ENCODE results near the gene SORCS3. TPM values are rescaled to one million over a fixed set of nuclear protein-coding genes. Genes with fewer than 3 reads are reported as not detected.

SORCS3 gene
- total RNA-seq, 1 experiment from 2014 or later, result not detected

DNA sequence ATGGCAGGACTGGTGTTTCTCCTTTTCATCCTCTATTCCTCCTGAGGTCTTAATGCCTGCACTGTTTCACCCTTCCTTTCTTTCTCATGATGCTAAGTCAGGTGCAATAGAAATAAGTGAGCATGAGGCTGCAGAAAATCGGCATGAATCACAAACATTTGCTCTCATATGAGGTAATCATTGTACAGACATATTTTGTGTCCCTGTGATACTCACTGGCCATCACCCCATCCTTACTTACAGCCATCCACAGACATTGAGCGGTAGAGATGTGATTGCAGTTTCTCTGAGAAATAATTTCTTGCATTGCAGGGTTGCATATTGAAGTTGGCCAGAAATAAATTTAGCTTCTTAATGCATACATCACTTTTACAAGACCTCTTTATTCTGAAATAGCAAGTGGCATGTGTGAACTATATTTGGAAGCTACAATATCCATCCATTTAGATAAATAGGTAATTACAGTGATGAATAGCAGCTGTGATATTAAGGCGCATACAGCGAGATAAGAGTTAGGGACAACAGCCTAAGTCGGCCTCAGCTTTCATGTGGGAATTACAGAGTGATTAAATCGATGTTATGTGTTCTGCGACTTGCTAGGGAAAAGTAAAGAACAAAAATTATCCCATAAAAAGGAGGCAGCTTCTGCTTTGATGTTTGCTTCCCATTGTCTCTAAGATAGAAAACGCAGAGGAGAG, 612.6 kb downstream of the SORCS3 start:
- DNase-seq (ENCODE audit: low spot score), result no peak

DNA sequence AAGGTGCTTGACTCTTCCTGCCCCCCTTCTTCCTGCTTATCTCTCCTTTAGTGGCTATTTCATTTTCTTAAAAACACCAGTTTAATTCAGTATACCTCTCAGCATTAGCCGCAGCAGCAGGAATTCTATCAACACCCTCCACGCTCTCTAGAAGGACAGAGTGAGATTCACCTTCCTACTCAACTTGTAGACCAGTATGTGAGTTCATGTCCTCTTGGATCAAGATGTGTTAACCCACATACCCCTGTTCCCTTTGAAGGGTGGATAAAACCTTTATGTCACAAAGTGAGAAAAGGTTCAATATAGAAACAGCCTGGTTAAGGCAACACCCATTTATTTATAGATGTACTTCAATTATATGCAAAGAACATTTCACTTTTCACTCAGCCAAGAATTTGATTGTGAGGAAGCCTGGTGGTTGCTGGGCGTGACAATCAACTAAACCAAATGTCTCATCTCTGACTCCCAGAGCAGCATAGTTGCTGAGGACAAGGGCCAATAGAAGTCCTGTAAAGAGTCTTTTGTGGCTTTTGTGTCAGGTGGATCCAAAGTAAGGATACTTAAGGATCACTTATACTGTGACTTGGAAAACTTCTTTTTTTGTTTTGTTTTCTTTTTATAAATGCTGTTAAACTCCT, 617.1 kb downstream of the SORCS3 start:
- DNase-seq (ENCODE audit: low spot score), result no peak

DNA sequence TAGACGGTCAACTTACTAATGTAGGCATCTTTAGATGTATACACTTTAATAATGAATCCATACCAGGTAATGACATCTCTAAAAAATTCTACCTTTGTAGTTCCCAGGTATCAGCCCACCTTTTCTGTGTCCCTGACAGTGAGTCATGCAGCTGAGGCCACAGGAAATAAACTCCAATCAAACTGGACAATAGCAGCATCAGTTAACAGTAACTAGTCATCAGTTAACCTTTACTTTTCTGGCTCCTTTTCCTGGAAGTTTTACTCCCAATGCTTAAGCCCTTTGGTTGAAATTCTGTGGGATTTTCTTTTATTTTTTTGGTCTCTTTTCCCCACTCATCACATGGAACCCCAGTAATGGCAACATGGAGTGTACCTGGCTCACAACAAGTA, 617.6 kb downstream of the SORCS3 start:
- no peak for DNase-seq (ENCODE audit: low spot score)

DNA sequence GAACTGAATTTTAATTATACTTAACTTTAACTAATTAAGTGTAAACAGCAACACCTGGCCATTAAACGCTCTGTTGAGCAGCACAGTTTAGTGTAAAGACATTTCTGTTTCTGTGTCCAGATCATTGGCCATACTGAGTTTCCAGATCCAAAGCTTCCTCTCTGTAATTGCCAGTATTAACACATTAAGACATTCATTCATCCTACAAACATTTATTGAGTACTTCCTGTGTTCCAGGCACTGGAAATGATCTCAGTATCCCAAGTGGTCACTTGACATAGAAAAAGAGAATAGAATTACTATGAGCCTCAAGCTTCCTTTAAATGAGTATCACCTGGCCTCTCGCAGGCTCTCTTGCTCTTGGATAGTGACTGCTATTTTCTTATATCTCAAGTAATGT, 618.1 kb downstream of the SORCS3 start:
- no peak for DNase-seq (ENCODE audit: low spot score)

DNA sequence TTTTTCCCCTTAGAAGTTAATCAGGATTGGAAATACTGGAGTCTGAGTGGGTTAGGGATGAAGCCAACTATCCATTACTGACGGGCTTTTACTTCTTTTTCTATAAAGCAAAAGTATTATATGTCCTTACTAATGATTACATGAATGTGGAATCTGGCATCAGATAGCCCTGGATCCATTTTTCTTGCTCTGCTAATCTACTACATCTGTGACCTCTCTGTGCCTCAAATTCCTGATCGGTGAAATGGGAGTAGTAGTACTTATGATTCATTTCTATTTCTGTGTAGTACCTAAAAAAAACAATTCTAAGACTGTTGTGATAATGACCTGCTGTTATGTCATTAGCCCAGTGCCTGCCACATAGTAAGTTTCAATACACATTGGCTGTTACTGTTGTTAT, 621.6 kb downstream of the SORCS3 start:
- DNase-seq (ENCODE audit: low spot score), result no peak

DNA sequence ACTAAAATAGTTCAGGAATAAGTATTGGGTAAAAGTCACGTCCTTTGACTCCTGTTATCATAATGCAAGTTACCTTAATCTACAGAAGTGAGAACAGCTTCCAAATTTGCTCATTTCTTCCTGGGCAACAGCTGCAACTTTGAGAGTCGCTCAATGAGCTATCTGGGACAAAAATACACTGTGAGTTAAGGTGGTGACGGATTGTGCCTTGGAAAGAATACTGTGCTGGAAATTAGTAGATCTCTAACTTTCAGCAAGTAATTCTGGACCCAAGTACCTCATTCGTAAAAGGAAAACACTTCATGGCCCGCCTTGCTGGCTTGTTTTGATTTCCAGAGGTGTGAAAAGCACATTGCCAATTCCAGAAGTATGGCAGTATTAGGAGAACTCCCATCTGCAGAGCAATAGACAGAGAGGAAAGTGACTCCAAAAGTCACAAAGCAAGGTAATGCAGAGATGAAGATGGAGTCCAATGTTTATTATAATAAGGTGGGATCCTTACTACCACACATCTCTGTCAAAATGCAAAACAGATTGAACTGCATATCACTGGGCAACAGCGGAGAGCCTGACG, 626.0 kb downstream of the SORCS3 start:
- no peak for DNase-seq (ENCODE audit: low spot score)

DNA sequence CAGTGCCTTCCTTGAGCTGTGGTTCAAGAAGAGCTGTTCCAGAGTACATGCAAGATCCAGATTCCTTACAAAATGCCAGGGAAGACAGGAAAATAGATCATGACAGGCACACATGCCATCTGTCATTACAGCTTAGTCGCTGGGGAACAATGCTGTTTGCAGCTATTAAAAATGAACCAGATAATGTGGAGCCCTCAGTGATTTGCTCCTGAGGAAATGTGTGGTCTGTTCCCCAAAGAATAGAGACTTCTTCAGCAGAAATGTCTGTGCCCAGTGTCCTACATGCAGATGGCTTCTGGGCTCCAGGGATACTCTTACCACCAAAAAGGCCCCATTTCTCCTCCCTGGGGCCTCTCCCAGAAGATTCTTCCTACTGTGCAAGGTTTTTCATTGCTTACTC, 627.9 kb downstream of the SORCS3 start:
- DNase-seq (ENCODE audit: low spot score), result no peak

DNA sequence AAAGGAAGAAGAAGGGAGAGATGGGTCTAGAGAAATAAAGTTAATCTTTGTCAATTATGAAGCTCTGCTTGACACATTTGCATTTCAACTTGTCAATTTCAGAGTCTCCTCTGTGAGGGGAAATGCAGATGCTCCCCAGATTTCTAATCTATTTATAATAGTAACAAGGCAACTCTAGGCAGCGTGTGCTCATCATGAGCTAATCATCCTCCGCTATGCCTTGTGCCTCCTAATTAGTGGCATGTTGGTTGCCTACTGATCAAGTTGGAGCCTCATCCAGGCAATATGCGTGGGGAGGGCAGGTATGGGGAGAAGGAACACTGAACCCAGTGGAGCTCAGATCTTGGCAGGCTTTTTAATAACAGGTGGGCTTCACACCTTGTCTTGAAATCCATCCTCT, 628.6 kb downstream of the SORCS3 start:
- DNase-seq (ENCODE audit: low spot score), result no peak

DNA sequence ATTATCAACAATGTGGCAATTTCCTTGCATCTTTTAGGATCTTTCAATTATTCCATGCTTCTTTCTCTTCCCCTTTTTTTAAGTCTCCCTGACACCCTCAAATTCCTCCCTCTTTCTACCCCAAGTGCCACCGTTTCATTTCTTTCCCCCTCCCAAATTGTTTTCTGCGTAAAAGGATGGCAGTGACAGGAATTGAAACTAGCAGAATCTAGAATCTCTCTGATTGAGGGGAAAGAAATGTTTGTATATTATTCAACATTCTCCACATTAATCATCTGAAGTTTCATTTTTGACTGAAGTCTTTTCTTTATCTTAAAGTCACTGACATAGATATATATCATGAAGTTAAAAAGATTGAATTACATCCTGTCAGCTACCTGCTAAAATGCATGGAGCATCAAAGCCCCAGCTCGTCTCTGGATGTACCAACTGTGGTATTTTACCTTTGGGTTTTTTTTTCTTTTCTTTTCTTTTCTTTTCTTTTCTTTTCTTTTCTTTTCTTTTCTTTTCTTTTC, 633.5 kb downstream of the SORCS3 start:
- DNase-seq (ENCODE audit: low spot score), result no peak

DNA sequence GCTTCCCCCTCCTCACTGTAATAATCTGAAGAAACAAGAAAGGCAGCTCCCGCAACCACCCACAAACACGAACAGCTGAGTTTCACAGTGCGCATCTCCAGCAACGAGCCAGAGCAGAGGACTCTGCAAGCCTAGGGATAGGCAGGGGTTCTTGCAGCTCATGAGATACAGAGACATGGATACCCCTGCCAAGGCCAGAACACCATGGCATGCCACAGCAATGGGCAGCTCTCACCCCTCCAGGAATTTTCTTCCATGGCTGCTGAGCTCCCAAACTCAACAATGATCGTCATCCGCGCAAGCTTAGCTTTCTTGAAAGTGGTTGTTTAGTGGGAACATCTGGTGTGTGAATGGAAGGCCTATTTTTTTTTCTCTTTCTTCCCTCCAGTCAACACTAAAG, 637.3 kb downstream of the SORCS3 start:
- DNase-seq (ENCODE audit: low spot score), result no peak

DNA sequence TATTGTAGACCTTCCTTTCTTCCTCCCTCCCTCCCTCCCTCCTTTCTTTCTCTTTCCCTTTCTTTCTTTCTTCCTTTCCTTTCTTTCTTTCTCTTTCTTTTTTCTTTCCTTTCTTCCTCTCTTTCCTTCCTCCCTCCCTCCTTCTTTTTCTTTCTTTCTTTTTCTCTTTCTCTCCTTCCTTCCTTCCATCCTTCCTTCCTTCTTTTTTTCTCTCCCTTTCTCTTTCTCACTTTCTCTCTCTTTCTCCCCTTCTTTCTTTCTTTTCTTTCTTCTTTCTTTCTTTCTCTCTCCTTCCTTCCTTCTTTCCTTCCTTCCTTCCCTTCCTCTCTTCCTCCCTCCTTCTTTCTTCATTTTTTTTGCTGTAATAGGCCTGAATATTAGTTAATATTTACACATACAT, 638.0 kb downstream of the SORCS3 start:
- DNase-seq (ENCODE audit: low spot score), result no peak

DNA sequence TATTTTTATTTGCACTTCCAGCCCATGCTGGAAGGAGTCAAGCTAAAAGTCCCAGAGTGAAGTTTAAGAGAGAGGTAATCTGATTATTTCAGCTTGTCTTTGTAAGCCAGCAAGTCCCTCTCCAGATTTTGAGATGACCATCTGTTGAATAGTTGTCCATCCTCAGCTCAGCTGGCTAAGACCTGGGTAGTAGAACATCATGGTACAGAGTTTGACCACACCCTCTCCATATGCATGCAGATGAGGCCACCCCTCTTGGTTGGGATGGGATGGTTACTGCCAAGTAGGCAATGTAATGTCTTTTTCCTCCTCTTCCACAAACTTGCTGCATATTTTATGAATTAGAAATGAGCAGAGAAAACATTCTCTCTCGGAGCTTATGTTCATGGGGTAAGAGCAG, 639.8 kb downstream of the SORCS3 start:
- no peak for DNase-seq (ENCODE audit: low spot score)

DNA sequence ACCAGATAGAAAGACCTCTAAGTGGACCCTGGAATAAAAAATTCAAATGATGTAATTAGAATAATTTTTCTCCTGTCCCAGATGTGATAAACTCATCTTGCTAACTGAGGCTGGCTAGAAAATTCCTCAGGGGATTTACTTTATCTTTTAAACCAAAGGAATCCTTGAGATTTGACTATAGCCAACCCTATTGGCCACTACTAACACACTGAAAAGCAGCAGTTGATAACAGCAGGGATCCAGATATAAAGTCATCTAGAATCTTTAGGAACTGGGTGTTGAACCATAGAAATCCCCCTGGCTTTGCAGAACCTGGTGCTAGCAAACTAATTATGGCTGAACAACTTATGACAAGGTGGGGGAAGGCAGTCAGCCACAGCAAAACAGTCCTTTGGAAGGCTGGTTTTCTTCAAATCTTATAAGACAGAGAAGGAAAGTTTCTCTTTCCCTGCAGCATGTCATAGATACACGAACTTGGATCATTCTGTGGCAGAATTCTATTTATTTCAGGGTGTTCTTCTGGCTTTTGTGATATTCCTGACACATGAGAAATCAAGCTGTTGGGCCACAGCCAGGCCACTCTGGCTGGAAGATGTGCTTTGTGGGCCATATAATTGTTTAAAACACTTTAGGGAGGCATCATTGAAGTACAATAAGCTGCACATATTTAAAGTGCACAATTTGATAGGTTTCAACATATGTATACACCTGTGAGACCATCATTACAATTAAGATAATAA, 643.6 kb downstream of the SORCS3 start:
- DNase-seq (ENCODE audit: low spot score), result no peak

DNA sequence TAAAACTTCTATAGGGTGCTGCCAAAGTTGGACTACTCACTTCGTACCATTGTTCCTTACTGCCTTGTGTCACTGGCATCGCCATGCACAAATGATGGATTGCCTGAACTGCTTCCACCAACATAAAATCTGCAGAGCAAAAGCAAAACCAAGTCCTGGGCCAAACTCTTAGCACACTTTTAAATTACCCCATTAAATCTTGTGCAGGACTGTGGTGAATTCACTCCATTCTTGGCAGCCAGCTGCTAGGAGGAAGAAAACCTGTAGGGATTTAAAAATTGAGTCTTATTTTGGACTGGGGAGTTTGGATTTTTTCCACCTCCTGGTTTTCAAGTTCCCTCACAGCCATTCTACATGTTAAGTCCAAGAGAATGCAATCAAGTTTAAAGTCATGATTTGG, 646.9 kb downstream of the SORCS3 start:
- DNase-seq (ENCODE audit: low spot score), result no peak

DNA sequence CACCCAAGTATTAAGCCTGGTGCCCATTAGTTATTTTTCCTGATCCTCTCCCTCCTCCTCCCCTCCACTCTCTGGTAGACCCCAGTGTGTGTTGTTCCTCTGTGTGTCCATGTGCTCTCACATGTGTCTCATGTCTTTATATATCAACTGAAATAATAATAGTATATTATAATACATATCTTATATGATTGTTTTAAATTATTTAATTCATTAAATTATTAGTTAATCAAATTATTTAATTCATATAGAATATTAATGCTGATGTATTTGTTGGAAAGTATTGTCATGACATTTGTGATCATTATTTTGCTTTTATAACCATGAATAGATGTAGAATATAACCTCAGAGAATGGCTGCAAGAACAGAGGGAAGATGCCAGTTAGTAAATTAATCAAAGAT, 647.5 kb downstream of the SORCS3 start:
- DNase-seq (ENCODE audit: low spot score), result no peak

DNA sequence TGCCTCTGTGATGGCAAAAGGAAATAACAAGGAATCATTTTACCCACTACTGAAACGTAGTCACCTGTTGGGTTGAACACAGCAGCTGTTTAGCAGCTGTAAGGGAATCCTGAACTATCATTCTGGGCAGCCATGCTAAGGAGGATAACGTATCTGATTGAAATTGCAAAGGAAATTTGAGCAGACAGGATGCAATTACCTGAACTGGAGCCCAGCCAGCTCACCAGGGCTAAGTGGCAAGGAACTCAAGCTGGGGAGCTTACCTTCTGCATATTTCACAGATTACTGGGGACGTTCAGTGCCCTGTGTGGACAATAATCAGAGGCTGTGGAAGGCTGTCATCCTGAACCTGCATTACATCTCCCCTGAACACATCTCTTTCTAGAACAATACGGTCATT, 650.5 kb downstream of the SORCS3 start:
- no peak for DNase-seq (ENCODE audit: low spot score)

DNA sequence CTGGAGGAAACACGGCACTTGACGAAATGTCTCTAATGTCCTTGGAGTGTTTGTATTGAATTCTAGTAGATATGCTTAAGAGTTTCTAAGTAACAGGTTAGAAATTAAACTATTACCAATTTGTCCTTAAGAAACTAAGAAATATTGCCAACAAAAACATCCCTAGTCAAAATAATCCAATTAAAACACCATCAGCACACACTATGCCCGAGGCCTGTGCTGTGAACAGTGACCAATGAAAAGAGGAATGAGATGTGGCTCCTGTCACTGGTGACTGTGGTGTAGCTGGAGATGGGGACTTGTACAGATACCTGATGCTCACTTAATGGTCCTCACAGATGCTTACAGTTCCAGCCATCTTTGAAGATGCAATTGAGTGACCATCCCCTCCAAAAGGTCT, 651.1 kb downstream of the SORCS3 start:
- DNase-seq (ENCODE audit: low spot score), result no peak

Measured in HT-29 (cell line).